Measurements from ENCODE around the gene SPATS2.

Gene SPATS2

DNA sequence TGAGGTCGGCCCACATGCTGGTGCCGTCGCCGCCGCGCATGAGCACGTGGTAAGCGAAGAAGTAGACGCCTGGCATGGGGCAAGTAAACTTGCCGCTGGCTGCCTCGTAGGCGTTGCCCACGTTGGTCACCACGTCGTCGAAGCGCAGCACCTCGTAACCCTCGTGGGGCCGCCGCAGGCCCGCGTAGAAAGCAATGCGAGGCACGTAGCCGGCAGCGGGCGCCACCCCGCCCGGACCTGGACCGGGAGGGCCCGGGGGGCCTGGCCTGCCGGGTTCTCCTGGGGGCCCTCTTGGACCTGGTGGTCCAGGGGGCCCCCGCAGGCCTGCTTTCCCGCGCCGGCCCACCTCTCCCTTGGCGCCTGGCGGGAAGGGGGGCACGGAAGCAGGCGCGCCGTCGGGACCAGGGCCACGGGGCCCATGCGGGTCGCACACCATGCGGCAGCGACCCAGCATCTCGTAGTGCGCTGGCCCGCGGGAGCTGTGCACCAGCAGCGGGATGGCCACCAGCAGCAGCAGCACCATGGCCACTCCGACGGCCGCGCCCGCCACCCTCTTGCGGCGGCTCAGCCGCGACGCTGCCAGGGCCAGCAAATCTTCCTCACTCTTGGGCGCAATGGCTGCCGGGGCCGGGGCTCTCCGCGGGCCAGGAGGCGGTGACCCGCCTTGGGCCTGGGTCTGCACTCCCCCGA lies 31.2 kb upstream of the SPATS2 start:
- DNase-seq (ENCODE audit: low read depth, low spot score): no peak

DNA sequence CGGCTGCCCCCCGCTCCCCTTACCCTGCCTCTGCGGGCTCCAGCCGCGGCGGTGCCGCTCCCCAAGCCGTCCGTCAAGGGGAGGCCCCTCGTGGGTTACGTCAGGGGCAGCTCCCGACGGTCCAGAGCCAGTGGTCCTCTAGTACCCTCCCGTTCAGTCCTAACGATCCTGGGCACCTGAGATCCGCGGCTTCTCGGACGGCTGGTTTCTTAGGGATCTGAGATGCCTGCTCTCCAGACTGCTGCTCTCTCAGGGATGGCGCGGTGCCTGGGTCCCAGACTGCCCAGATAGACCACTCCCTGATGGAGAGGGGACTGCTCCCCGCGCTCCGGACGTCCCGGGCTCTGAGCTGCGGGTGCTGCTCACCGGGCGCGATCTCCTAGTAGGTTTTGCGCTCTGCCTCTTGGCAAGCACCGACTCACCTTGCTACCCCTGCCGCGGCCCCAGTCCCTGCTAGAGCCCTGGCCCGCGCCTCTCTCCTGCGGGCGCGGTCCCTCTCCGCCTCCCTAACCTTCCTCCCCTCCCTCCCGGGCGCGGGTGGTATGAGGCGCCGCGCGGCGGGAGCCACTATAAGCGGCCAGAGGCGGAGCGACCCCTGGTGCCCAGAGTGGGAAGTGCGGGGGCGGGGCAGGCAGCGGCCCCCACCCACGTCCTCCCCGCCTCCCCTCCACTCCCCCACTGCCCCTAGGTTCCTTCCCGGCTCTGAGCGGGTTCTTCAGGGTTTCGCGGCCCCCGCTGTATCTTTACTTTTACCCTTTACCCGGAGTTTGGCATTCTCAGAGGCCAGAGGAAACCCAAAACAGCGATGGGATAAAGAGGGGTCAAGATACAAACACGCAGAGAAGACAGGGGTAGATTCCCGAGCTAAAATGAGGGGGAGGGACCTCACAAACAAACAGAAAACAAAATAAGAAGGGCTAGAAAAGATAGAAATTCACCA lies 30.3 kb upstream of the SPATS2 start, which contains the start of gene C1QL4:
C1QL4 (minus strand) TSS at position 544 of the 940 bp plus-strand sequence. CDS start 711 bp downstream, outside the sequence.
- peak; percentile 91 for DNase-seq (ENCODE audit: low read depth, low spot score)

DNA sequence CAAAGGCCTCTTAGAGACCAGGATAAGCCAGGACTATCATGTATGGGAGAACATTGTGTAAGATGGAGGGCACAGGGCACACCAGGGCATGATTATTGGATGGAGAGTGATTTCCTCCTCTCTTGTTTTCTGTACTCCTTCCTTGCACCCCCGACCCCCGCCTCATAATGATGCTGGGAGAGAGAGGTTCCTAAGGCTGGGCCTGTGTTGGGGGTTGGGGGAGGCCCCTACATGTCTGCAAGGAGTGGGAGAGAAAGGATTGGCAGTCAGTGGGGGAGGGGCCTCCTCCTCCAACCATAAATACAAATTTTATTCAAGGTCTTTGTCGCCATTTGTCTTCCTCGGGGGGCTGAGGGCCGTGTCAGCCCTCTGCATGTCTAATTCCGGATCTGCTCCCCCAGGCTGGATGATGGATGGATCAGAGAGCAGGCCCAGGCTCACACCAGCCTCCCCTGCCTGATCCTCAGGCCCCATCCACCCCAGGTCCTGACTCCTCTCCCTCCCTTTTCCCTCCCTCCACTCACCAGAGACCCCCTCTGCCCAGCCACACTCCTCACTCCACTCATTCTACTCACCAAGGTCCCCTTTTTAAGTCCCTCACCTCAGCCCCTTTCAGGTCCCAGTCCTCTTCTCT lies 28.3 kb upstream of the SPATS2 start:
- no peak for DNase-seq (ENCODE audit: low read depth, low spot score)

DNA sequence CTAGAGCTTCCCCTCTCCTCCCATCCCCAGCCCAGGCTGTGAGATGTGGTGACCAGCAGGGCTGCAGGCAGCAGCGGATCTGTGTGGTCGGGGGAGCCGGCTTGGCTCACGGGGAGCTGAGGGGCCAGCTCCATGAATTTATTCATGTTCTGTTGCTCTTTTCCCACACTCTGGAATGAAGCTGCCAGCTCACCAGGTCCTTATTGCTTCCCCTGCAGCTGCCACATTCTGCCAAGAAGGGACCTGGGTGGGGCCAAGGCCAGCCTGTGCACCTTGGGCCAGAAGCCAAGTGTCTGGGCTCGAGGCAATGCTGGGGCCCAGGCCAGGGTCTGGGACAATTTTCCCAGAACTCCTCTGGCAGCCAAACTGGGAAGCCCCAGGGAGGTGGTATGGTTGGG lies 27.8 kb upstream of the SPATS2 start:
- peak; percentile 51 for DNase-seq (ENCODE audit: low read depth, low spot score)

DNA sequence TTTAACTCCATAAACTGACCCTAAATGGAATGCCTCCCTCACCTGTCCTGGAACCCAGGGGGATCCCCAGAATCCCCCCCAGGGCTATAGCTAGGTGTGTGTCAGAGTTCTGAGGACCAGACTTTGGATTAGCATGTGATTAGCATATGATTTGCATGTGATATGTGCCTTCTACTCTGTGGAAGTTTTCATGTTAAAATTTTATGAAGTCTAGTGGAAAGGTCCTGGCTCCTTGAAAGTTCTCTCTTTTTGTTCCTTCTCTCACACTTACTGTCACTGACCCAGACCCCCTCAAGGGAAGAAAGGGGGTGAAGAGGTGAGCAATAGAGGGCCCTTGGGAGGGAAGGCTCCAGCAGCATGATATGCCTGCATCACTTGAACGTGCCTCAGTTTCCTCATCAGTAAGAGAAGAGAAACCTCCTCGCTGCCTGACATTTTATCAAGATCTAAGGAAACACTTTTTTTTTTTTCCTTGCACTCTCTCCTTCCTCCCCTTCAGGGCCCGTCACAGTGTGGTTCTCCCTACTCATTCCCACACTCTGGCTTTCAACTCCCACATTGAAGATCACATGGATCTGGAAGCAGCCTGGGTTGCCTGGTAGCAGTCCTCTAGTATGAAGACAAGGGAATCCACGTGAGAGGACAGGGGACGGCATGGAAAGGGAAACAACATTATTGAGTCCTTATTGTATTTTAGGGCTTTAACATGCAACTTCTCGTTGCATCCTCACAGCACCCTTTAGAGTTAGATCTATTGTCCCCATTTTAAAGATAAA lies 27.0 kb upstream of the SPATS2 start:
- no peak for DNase-seq (ENCODE audit: low read depth, low spot score)

DNA sequence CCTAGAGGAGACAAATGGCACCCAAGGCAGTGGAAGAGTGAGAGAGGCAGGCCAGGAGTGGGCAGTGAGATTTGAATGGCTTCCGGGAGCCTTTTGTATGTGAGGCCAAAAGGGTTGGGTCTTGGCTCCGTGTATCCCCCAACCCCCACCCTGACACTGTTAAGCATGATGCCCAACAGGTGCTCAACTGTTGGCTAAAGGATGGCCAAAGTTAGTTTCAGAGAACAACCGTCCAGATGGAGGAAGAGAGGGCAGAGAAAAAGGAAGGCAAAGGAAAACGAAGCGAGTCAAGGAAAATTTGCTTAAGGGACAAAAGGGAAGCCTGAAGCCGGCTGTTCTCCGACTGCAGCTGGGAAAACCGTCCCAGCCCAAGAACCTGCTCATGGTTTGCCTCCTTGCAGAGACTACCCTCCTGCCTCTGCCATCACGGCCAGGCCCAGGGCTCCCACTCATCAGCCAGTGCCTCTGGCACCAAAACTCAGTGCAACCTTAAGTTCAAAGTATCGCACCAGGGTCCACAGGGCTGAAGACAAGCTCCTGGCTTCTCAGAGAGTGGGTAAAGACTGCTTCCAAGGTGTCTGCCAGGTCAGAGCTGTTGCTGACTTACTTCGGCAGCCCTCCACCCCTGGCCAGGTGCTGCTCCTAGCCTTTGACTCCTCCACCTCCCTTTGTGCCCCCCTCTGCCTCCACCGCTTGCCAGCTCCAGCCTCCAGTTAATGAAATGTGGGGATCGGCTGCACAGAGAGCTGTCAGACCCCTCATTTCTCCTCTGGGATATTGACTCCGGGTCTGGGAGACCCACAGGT lies 26.1 kb upstream of the SPATS2 start:
- DNase-seq (ENCODE audit: low read depth, low spot score): no peak

DNA sequence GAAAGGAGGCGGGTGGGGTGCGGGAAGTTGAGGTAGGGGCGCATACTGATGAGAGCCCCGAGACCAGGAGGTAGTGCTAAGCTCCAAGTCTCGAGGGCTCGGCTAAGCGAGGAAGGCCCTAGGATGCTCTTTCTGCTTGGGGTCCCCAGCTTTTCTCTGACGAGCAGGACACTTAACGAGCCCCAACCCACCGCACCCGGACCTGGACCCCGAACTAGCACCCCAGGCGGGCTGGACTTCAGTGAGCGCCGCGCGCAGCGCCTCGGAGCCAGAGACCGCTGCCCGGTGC lies 25.5 kb upstream of the SPATS2 start:
- no peak for DNase-seq (ENCODE audit: low read depth, low spot score)

GRCh38 chr12:49342066-49342913 lies 25.0 kb upstream of the SPATS2 start:
- peak; percentile 91 for DNase-seq (ENCODE audit: low read depth, low spot score)

DNA sequence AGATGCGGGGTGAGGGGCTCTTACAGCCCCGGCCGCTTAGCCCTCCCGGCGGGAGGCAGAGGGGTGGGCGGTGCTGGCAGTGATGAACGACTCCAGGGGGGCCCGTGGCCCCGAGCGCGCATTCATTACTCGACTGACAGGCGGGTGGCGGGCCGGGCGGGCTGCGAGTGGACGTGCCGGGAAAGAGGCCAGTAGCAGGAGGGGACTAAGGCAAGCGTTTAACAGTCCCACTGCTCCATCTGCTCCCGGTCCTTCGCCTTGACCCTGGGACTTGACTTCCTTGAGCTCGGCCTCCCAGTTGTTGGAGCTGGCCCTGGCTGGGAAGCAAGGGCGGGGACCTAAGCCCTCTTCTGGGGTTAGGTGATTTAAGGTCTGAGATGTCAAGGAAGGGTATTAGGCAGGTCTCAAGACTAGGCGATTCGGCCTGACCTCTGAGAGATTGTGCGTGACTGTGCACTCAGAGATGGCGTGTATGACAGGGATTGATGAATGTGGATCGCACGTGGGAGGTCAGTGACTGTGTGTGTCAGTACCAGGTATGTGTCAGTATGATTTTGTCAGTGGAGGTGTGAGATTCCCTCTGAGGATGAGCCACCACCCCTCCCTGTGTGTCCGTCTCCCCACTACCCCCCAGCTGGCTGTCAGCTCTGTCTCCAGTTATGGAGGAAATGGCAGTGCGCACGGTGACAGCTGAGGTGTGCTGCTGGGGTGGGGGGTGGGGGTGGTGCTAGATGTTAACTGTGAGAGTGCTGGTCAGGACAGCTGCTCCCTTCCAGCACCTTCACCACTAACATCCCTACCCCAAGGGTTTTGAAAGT lies 24.1 kb upstream of the SPATS2 start:
- no peak for DNase-seq (ENCODE audit: low read depth, low spot score)

DNA sequence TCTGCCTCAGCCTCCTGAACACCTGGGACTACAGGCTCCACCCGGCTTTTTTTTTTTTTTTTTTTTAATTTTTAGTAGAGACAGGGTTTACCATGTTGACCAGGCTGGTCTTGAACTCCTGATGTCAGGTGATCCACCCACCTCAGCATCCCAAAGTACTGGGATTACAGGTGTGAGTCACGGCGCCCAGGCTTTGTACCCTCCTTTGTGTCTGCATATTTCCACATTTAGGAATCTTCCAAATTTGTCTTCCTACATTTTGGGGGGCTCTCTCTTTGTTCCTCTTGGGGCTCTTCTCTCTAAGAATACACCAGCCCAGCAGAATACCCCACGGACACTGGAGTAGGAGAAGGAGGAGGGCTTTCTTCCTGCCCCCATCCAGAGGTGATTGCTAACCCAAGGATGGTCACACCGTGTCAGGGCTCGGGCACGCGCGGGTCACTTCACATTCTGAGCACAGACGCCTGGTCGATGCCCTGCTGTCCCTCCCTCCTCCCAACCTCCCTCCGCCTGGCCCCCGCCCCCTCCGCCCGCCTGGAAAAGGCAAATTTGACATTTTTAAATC lies 22.7 kb upstream of the SPATS2 start:
- DNase-seq (ENCODE audit: low read depth, low spot score): no peak

DNA sequence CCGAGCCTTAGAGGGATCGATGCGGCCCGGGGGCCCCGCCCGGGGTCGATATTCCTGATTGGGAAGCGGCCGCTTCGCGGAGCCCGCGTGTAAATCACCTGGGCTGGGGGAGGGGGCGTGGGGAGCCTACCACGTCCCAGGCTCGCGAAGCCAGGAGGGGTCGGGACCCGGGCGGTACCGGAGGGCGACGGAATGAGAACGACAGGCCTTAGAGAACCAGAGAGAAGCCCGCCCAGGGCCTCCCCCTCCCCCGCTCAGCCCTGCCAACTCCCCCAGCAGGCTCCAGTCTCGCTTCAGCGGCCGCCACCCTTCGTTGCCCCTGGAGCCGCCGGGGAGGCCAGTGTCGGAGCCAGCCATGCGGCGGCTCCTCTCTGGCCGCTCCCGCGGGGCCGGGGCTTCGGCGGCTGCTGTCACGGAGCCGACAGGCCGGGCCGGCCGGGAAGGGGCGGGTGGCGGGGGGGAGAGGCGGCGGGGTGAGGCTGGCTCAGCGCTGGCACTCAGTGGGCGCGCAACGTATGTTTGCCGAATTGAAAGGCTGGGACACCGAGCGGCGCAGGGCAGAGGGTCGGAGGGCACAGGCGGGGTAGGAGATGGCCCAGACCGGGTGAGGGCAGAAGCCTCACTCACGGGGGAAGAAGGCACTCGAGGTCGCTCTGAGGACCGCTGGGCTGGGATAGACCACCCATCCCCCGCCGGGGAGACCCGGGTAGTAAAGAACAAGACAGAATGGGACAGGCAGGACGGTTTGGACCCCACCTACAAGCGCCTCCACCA lies 22.0 kb upstream of the SPATS2 start:
- DNase-seq (ENCODE audit: low read depth, low spot score): peak; percentile 62

GRCh38 chr12:49345825-49346658 lies 21.2 kb upstream of the SPATS2 start:
- DNase-seq (ENCODE audit: low read depth, low spot score): no peak

DNA sequence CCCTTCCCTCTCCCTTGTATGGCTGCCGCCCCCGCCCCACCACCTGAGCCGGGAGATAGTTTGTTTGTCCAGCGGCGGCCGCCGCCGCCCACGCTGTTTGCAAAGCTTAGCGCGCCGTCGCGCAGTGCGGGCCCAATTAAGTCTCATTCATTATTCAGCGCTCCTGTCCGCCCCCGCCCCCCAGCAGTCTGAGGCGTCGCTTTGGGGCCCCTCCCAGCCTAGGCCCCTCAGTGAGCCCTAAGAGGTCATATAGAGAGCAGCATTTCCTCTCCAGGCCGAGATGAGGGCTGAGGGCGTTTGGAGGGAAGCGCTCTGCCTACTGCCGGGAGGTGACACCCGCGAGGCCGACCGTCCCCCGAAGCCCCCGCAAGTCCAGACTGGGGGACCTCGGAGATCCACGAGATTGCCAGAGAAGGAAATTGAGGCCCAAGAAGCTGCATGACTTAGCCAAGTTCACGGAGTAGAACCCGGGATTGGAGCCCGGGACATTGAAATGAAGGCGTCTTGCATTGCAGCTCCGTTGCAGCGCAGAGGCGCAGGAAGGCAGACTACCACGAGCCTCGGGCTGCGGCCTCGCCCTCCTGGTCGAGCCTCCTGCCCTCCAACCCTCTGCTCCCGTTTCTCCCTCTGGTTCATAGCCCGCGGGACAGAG lies 20.5 kb upstream of the SPATS2 start, which contains the start of gene DNAJC22:
DNAJC22 (plus strand) TSS at position 230 of the 652 bp plus-strand sequence. CDS start 1,985 bp downstream, outside the sequence.
- DNase-seq (ENCODE audit: low read depth, low spot score): no peak

DNA sequence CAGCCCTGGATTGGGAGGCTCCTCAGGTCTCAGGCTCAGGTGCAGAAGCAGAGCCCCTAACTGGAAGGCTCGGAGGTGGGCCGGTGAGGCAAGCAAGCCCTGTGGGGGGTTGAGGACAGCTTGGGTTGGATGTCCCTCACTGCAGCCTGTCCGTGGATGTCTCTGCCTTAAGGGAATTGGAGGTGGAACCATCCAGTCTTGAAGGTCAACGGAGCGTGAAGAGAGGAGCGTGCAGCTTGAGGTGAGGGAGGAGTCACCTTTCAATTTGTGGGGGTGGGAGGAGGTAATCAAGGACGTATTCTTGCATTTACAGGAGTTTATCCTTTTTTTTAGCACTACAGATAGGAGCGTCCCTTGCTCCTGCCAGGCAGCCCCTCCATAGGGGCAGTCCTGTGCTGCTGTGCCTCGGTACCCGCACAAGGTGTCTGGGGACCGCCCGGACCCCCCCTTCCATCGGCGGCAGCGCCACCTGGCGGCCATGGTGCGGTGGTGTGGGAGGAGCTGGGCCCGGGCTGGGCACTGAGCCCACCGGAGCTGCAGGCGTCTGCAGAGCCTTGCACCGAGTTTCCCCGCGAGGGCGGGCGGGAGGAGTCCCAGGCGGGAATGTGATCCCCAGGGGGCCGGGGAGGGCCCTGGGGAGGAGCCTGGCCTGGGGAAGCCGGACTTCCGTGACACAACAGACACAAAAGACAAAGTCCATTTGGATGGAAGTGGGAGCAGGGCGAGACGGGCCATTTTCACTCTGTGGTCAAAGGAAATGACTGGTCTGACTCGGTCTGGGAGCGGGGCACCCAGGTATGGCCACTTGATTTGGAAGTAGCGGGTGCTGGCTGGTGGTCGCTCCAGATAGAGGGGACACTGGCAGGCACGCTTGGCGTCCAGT lies 19.7 kb upstream of the SPATS2 start:
- DNase-seq (ENCODE audit: low read depth, low spot score): peak; percentile 93

- no peak for DNase-seq (ENCODE audit: low read depth, low spot score)
Observed at GRCh38 chr12:49348781-49349180, 18.5 kb upstream of the SPATS2 start.

All from astrocyte of the hippocampus (primary cell).